ENCODE measurements around the gene LDLRAD4.

LDLRAD4 gene

DNA sequence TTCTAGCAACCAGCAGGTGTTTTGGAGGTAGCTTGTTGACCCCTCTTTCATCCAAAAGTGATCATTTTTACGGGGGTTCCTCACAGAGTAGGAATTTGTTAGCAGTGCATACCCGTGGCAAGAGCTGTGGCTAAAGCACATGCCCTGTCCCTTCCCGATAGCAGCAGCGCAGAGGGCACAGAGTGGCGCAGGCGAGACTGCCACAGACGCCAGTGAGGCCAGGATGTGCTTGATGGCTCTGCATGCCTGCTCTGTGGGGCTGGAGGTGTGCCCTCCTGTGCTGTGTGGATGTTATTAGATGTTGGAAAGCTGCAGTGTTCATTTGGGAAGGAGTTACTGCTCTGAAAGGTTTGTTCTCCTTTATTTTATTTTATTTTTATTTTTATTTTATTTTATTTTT is 354.2 kb downstream of the LDLRAD4 start:
- ATAC-seq = no peak
- TF ChIP-seq ISL1 (CRISPR knock-in tag; IDR thresholded peaks at IDR 0.05) (no peak), ARNTL (CRISPR knock-in tag; IDR thresholded peaks at IDR 0.05; ENCODE audit: borderline replicate concordance, low read depth) (no peak), ESRRG (CRISPR knock-in tag; IDR thresholded peaks at IDR 0.05) (no peak), TCF4 (CRISPR knock-in tag; IDR thresholded peaks at IDR 0.05; ENCODE audit: borderline replicate concordance) (no peak), ZFP30 (CRISPR knock-in tag; IDR thresholded peaks at IDR 0.05) (no peak), ZFP3 (CRISPR knock-in tag; IDR thresholded peaks at IDR 0.05) (no peak), GLIS3 (CRISPR knock-in tag; IDR thresholded peaks at IDR 0.05) (no peak), TOX (CRISPR knock-in tag; IDR thresholded peaks at IDR 0.05; ENCODE audit: borderline replicate concordance) (no peak), PPARA (CRISPR knock-in tag; IDR thresholded peaks at IDR 0.05; ENCODE audit: borderline replicate concordance) (no peak), ZNF70 (CRISPR knock-in tag; IDR thresholded peaks at IDR 0.05) (no peak), ZC3H10 (CRISPR knock-in tag; IDR thresholded peaks at IDR 0.05) (no peak)
- TF ChIP-seq, protein P1, sequence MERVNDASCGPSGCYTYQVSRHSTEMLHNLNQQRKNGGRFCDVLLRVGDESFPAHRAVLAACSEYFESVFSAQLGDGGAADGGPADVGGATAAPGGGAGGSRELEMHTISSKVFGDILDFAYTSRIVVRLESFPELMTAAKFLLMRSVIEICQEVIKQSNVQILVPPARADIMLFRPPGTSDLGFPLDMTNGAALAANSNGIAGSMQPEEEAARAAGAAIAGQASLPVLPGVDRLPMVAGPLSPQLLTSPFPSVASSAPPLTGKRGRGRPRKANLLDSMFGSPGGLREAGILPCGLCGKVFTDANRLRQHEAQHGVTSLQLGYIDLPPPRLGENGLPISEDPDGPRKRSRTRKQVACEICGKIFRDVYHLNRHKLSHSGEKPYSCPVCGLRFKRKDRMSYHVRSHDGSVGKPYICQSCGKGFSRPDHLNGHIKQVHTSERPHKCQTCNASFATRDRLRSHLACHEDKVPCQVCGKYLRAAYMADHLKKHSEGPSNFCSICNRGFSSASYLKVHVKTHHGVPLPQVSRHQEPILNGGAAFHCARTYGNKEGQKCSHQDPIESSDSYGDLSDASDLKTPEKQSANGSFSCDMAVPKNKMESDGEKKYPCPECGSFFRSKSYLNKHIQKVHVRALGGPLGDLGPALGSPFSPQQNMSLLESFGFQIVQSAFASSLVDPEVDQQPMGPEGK (CRISPR knock-in tag; IDR thresholded peaks at IDR 0.05; ENCODE audit: borderline replicate concordance) = no peak

DNA sequence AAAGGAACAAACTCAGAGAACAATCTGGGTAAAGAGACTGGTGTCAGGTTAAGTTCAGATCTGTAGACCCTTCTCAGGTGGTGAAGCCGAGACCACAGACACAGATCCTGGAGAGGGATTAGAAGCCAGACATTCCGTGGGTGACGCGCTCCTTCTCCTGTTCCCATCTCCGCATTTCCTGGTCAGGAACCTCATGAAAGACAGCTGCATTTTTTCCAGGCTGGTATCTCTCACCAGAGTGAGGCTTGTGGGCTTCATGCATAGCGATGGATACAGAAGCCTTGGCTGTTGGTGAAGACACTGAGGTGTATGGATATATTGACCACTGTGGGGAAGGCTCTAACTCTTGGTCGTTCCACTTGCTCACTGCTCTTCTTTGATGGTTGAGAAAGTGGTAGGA is 355.2 kb downstream of the LDLRAD4 start:
- no peak for TF ChIP-seq ZNF70 (CRISPR knock-in tag; IDR thresholded peaks at IDR 0.05)
- TF ChIP-seq ZNF565 (CRISPR knock-in tag; conservative IDR thresholded peaks at IDR 0.05; ENCODE audit: low read depth) = no peak
- no peak for TF ChIP-seq TOX (CRISPR knock-in tag; IDR thresholded peaks at IDR 0.05; ENCODE audit: borderline replicate concordance)
- TF ChIP-seq PPARA (CRISPR knock-in tag; IDR thresholded peaks at IDR 0.05; ENCODE audit: borderline replicate concordance) = no peak
- TF ChIP-seq ESRRG (CRISPR knock-in tag; IDR thresholded peaks at IDR 0.05) = no peak
- TF ChIP-seq ZFP30 (CRISPR knock-in tag; IDR thresholded peaks at IDR 0.05) = no peak
- TF ChIP-seq, protein P2, sequence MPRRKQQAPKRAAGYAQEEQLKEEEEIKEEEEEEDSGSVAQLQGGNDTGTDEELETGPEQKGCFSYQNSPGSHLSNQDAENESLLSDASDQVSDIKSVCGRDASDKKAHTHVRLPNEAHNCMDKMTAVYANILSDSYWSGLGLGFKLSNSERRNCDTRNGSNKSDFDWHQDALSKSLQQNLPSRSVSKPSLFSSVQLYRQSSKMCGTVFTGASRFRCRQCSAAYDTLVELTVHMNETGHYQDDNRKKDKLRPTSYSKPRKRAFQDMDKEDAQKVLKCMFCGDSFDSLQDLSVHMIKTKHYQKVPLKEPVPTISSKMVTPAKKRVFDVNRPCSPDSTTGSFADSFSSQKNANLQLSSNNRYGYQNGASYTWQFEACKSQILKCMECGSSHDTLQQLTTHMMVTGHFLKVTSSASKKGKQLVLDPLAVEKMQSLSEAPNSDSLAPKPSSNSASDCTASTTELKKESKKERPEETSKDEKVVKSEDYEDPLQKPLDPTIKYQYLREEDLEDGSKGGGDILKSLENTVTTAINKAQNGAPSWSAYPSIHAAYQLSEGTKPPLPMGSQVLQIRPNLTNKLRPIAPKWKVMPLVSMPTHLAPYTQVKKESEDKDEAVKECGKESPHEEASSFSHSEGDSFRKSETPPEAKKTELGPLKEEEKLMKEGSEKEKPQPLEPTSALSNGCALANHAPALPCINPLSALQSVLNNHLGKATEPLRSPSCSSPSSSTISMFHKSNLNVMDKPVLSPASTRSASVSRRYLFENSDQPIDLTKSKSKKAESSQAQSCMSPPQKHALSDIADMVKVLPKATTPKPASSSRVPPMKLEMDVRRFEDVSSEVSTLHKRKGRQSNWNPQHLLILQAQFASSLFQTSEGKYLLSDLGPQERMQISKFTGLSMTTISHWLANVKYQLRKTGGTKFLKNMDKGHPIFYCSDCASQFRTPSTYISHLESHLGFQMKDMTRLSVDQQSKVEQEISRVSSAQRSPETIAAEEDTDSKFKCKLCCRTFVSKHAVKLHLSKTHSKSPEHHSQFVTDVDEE (CRISPR knock-in tag; IDR thresholded peaks at IDR 0.05) = no peak
- TF ChIP-seq, protein P3, sequence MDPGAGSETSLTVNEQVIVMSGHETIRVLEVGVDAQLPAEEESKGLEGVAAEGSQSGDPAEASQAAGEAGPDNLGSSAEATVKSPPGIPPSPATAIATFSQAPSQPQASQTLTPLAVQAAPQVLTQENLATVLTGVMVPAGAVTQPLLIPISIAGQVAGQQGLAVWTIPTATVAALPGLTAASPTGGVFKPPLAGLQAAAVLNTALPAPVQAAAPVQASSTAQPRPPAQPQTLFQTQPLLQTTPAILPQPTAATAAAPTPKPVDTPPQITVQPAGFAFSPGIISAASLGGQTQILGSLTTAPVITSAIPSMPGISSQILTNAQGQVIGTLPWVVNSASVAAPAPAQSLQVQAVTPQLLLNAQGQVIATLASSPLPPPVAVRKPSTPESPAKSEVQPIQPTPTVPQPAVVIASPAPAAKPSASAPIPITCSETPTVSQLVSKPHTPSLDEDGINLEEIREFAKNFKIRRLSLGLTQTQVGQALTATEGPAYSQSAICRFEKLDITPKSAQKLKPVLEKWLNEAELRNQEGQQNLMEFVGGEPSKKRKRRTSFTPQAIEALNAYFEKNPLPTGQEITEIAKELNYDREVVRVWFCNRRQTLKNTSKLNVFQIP (CRISPR knock-in tag; IDR thresholded peaks at IDR 0.05; ENCODE audit: borderline replicate concordance, low read depth) = no peak
- TF ChIP-seq BACH2 (CRISPR knock-in tag; IDR thresholded peaks at IDR 0.05; ENCODE audit: borderline replicate concordance) = no peak
- no peak for TF ChIP-seq SNAI2 (CRISPR knock-in tag; IDR thresholded peaks at IDR 0.05)
- ATAC-seq = no peak

DNA sequence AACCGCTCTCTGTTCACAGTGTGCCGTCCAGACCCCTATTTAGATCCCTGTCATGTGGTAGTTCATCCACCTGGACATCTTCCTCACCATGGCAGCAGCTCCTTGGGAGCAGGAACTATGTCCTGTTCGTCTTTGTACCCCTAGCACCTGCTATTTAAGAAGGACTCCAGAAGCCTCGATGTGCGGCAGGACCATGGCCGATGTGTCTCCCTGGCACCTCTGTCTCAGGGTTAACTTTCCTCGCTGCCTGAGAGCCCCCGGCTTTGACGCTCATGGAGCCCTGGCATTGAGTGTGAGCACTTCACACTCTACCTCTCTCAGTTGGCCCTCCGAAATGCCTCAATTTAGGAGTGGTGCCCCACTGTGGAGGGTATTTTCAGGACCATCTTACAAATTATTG is 355.8 kb downstream of the LDLRAD4 start:
- ATAC-seq = no peak
- no peak for TF ChIP-seq ZC3H10 (CRISPR knock-in tag; IDR thresholded peaks at IDR 0.05)
- no peak for TF ChIP-seq SNAI2 (CRISPR knock-in tag; IDR thresholded peaks at IDR 0.05)
- no peak for TF ChIP-seq PPARA (CRISPR knock-in tag; IDR thresholded peaks at IDR 0.05; ENCODE audit: borderline replicate concordance)
- no peak for TF ChIP-seq OSR1 (CRISPR knock-in tag; IDR thresholded peaks at IDR 0.05)
- no peak for TF ChIP-seq ISL1 (CRISPR knock-in tag; IDR thresholded peaks at IDR 0.05)
- TF ChIP-seq, protein P2 (CRISPR knock-in tag; IDR thresholded peaks at IDR 0.05) = no peak
- TF ChIP-seq ZNF565 (CRISPR knock-in tag; conservative IDR thresholded peaks at IDR 0.05; ENCODE audit: low read depth) = no peak
- TF ChIP-seq, protein P4, sequence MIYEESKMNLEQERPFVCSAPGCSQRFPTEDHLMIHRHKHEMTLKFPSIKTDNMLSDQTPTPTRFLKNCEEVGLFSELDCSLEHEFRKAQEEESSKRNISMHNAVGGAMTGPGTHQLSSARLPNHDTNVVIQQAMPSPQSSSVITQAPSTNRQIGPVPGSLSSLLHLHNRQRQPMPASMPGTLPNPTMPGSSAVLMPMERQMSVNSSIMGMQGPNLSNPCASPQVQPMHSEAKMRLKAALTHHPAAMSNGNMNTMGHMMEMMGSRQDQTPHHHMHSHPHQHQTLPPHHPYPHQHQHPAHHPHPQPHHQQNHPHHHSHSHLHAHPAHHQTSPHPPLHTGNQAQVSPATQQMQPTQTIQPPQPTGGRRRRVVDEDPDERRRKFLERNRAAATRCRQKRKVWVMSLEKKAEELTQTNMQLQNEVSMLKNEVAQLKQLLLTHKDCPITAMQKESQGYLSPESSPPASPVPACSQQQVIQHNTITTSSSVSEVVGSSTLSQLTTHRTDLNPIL (CRISPR knock-in tag; IDR thresholded peaks at IDR 0.05; ENCODE audit: low read depth) = no peak
- no peak for TF ChIP-seq ZNF70 (CRISPR knock-in tag; IDR thresholded peaks at IDR 0.05)
- no peak for TF ChIP-seq RARB (CRISPR knock-in tag; IDR thresholded peaks at IDR 0.05)
- TF ChIP-seq TCF4 (CRISPR knock-in tag; IDR thresholded peaks at IDR 0.05; ENCODE audit: borderline replicate concordance) = no peak
- TF ChIP-seq ZNF8 (CRISPR knock-in tag; IDR thresholded peaks at IDR 0.05) = no peak
- no peak for TF ChIP-seq GLIS3 (CRISPR knock-in tag; IDR thresholded peaks at IDR 0.05)
- TF ChIP-seq, protein P1 (CRISPR knock-in tag; IDR thresholded peaks at IDR 0.05; ENCODE audit: borderline replicate concordance) = no peak

Data from SK-N-SH treated with all-trans-retinoic acid at 6 μM for 48 hours (cell line).